GM18870 (cell line): ENCODE measurements around the gene NABP1.

Source experiments
- ATAC-seq: cut with Tn5 transposase; IDR thresholded peaks from one replicate; pipeline ENCODE4 v1.9.1; 2021; ENCODE audit warnings: moderate library complexity; ENCODE audit not compliant: unreplicated experiment

Gene NABP1

DNA sequence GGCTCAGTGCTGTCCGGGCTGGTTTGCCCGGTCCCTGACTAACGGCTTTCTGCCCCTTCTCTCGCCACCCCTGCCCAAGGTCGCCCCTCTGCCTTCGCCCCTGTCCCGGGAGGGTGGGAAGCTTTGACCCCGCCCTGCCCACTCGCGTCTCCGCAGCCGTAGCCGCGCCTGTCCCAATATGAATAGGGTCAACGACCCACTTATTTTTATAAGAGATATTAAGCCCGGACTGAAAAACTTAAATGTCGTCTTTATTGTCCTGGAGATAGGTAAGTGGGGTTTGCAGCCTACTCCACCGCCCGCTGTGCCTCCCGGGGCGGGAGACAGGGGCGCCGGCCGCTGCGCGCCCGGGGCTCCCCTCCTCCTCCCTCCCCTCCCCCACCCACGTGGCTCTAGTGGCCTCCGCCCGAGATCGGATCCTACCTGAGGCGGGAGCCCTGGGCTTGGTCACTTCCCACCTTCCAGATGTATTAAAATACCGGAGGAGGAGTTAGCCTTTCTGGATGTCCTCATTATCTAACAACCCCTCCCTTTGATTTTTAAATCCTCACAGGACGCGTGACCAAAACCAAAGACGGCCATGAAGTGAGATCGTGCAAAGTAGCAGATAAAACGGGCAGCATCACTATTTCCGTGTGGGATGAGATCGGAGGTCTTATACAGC is 633 bp downstream of the NABP1 start:
- peak; percentile 2 for ATAC-seq

DNA sequence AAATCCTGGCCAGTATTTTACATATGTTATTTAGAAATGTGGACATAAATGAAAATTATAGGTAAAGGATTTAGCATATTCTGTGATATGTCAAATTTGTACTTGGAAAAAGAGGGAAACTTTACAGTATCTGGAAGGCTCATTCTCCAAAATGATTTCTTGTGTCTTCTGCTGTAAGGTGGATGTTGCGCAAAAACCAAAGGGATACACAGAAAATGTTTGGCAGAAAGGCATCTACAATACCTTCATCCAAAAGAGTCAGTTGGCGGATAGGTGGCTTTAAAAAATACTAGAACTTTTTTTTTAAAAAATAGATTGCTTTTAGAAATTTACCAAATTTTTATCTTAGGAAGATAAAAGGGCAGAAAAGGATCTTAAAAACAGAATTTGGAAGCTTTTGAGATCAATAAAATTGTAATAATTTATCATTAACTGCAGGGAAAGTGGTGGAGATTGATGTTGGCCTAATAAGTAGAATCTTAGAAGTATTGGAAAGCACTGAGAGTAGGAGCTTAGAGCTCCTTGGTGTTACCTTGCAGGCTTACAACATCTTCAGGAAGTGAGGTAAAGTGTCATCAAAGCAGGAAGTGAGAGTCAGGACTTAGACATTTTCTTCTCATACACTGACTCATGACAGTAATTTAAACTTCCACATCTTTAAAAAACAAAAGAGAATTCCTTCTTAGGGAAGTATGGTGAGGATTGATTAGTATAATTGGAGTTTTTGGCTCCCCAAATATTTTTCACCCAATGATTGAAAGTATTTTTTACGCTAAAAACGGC is 2.1 kb downstream of the NABP1 start:
- ATAC-seq, result peak; percentile 34

DNA sequence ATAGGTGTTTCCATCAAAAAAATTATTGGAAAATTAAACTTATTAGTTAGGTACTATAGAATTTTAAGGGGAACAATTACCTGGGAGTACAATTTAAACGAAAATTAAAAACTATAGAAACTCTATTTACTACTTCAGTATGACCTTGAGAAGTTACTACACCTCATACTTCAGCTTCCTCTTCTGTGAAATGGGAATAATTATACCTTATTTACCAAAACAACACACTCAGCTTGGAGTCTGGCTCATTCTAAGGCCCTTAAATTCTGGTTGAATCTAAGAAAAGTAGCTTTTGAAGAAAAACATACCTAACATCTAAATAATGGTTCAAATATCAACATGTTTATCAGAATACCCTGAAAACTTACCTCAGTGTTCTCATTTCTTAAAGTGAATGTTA is 2.7 kb downstream of the NABP1 start:
- ATAC-seq, result no peak

DNA sequence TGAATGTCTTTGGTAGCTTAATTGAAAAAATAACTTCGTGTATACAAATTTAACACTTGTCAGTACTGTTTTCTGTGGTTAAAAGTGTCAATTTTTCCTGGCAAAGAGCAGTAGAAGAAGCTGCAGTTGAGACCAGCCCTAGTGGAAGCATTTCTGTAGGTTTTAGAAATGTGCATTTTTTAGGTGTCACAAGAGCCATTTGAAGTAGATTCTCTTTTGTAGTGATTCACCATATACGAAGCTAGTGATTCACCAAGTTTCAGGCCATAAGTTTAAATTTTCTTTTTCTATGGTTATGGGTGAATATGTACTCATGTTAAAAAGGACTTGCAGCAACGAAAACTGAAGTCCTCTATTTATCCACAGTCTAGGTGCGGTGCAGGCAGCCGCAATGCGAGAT is 4.2 kb downstream of the NABP1 start:
- no peak for ATAC-seq

DNA sequence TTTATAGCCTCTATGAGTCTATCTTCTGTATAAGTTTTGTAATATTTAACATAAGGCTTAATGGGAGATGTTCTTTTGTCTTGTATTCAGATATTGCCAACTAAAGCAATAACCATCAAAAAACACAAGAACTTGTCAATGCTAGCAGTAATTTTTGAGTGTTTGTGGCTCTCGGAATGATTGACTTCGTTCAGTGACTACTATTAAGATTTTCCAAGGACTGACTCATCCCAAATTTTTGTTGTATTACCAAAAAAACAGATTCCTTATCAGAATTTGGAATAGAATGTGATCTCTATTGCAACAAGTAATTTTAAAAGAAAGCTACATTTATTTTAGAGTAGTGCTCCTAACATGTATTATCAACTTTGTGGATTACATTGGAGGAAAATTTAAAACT is 8.1 kb downstream of the NABP1 start:
- no peak for ATAC-seq

DNA sequence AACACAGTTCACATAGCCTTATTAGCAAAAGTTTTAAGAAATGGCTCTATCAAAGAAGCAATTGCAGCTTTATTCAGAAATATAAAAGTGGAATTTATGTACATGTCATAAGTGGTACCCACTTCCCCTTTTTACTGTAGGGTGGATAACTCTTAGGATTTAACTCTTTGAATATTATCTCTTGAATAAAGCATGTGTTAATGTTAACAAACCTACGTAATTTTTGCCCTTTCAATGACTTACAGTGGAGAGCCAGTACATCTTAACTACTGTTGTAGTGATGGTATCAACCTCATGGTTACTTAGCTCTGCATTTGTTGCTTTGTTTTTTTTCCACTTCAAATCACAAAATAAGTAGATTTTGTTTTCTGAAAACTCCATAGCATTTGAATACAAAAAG is 8.8 kb downstream of the NABP1 start:
- no peak for ATAC-seq

DNA sequence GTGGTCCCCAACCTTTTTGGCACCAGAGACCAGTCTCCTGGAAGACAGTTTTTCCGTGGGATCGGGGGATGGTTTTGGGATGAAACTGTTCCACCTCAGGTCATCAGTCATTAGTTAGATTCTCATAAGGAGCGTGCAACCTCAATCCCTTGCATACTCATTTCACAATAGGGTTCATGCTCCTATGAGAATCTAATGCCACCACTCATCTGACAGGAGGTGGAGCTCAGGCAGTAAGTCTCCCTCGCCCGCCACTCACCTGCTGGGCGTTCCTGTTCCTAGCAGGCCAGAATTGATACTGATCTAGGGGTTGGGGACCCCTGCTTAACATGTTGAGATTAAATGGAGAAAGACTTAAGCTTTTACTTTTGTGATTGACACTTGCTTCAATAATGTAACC is 9.9 kb downstream of the NABP1 start:
- ATAC-seq, result no peak

DNA sequence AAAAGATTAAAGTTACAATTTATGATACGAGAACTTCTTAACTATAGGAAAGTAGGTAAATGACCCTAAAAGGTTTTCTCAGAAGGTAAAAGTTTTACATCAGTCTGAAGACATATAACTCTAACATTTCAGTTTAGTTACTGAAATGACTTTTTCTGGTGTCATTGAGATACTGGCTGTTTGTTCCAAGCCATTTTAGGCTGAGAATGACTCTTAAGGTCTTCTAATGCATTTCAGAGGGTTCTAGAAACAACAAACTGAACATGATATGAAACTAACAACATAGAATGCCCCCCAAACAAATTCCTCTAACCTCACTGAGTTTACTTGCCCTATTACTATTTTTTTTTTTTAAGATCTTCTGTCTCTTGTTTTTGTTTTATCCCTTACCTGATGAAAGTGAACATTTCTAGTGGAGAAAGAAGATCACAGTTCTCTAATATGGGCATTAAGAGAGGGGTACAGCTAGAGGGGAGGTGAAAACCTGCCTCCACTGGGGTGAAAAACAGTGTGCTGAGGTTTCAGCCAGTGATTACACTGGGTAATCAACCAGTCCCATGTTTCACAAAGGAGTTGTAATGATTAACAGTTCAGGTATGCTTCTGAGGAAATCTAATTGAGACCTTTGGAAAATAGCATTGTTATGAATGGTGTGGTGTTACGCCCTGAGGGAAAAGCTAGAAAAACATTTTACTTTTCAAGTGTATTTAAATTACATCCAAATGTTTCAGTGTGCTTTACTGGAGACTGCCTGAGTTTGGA is 11.2 kb downstream of the NABP1 start:
- no peak for ATAC-seq

DNA sequence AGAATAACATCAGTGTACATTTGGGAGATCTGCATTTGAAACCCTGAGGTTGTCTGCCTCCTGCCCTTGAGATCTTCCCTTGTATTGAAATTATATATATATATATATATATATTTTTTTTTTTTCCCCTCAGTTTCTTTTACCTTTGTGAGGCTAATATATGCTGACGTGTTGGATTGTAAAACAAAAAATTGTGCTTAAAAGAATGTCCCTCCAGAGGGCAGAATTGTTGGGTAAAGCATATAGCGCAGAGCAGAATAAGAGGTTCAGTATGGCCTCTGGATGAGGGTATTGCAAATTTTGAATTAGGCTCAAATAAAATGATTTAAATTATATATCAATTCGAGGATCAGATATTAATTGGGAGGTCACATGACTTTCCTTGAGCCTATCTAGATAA is 12.4 kb downstream of the NABP1 start:
- ATAC-seq, result no peak

DNA sequence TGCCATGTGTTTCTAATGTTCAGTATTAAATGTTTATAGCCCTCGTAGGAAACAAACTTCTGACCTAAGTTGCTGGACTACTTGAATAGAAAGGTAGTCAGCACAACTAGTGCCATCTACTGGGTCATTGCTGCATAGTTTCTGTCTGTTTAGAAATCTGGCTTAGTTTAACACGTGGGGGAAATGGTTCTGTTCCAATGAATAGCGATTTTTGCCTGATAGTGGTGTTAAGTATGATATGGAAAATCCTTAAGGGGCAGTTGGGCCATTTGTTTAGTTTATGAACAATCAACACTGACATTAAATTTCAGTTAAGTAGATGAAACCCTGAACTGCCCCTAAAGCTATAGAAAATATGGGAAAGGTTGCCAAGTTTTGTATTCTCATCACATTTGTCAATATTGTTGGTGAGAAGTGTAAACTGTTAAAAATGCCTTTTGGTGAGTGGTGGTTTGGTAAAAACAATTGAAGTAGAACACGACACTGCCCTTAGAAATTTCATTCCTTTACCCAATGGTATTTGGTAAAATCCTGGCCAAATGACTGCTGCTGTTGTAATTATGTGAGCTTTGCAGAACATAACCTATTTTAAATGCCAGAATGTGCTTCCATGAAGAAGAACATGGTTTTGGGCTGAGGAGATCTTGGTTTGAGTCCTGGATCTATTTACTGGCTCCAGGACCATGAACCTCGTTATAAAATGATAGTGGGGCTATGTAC is 13.2 kb downstream of the NABP1 start:
- peak; percentile 75 for ATAC-seq

DNA sequence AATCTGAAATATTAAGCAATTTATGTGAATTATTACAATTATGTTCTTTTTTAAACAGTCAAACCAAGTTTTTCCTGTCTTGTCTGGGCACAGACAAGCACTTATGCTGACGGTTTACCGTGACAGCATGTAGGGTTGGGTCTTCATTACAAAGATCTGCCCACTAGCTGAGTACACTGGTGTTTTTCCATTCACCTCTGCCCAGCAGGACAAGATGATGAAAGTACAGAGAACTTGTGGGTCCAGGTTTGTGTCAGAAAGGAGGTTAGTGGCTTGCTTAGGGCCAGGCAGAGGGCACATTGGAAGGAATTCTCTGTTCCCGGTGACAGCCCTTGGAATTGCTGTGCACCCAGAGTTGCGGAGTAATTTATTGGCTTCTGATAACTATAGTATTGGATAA is 14.0 kb downstream of the NABP1 start:
- ATAC-seq, result no peak

DNA sequence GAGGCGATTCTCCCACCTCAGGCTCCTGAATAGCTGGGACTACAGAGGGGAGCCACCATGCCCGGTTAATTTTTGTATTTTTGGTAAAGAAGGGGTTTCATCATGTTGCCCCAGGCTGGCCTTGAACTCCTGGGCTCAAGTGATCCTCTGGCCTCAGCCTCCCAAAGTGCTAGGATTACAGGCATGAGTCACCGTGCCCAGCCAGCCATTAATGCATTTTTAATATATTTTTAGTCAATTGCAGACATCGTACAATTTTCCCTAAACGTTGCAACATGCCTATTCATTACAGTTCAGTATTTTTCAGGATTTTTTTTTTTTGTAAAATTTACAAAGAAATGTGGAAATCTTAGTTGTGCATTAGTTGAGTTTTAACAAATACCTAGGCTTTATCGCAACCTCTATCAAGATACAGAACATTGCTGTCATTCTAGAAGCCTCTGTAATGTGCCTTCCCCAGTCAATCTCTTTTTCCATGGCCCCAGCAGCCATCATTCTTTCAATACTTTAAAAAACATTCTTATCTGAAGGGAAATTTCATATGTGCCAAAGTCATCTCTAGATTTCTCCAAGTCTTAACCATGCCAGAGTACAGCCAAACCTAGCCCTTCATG is 14.7 kb downstream of the NABP1 start:
- no peak for ATAC-seq

DNA sequence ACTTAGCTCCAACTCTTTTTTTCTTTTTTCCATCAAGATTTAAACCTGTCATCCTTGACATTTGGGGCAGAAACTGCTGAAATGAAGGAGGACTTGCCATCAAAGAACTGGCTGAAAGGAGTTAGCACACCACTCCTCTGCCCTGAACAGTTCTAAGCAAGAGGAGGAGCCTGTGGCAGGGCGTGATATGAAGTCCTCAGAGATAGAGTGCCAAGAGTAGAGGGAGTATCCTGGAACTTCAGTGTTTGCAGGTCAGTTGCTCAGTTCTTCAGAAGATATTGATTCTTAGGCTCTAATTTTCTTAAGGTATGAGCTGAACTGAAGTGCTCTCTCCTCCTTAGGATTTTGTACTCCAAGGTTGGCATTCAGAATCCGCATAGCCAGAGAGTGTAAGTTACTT is 15.2 kb downstream of the NABP1 start:
- no peak for ATAC-seq

DNA sequence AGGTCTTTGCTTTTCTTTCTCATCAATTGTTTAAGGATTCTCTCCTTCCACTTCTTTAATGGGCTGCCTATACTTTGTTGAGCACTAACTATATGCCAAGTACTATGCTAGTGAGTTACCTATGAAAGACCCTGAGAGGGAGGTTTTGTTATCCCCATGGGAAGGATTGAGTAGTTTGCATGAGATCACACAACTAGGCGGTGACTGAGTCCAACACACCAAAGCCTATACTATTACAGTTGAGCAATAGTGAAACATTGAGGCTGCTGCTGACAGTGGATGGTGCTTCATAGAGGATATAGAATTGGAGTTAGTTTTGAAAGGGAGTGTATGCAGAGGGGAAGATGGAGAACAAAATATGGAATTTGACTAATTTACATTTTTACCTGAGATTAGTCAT is 15.8 kb downstream of the NABP1 start:
- peak; percentile 47 for ATAC-seq

DNA sequence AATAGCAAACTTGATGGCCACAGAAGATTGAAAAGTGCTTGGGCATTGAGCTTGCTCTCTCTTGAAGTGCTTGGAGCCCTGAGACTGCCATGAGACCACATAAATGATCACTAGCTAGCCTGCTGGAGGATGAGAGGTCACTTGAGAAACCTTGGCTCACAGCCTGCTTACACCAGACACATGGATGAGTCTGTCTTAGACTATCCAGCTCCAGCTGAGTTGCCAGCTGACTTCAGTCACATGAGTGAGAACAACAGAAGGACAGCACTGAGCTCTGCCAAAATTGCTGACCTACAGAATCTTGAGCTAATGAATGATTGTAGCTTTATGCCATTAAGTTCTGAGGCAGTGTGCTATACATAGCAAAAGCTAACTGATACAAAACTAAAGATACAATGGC is 18.1 kb downstream of the NABP1 start:
- no peak for ATAC-seq

DNA sequence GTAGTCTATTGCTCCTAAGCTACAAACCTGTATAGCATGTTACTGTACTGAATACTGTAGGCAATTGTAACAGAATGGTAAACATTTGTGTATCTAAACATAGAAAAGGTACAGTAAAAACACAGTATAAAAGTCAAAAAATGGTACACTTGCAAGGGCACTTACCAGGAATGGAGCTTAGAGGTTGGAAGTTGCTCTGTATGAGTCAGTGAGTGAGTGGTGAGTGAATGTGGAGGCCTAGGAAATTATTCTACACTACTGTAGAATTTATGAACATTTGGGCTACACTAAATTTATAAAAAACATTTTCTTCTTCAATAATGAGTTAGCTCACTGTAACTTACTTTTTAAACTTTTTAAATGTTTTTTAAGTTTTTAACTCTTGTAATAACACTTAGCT is 19.0 kb downstream of the NABP1 start:
- ATAC-seq, result no peak

DNA sequence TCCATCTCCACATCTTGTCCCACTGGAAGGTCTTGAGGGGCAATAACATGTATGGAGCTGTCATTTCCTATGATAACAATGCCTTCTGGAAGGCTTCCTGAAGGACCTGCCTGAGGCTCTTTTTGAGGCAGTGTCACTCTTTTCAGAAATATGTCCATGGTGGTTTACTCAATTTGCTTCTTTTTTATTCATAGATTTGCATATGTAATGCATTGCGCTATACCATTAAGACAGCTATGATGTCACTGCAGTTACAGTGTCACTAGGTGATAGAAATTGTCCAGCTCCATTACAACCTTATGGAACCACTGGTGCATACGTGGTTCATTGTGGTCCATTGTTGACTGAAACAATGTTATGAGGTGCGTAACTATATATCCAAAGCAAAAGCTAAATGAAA is 19.9 kb downstream of the NABP1 start:
- no peak for ATAC-seq

DNA sequence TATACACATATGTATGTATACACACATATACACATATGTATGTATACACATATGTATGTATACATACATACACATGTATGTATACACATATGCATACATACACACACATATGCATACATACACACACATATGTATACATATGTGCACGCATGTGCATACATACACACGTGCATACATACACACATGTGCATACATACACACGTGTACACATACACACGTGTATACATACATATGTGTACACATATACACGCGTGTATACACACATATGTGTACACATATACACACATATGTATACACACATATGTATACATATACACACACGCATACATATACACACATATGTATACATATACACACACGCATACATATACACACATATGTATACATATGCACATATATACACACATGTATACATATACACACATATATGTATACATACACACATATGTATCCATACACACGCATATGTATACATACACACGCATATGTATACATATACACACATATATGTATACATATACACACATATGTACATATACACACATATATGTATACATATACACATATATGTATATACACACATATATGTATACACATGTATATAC is 21.5 kb downstream of the NABP1 start:
- no peak for ATAC-seq

DNA sequence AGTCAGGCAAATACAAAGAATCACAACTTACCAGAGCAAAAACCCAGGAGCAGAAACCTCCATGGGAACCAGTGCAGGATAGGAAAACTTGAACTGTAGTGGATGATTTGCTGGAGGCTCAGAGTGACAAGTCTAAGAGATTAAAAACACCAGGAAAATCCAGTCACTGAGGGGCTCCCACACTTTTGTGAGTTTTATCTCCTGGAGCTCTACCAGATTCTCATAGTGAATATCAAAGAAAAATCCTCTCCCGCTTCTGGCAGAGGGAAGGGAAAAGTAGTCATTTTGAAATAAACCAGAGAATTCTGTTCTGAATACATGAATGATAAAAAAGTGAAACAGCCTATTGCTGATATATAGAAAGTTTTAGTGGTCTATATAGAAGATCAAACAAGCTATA is 23.1 kb downstream of the NABP1 start:
- ATAC-seq, result no peak

DNA sequence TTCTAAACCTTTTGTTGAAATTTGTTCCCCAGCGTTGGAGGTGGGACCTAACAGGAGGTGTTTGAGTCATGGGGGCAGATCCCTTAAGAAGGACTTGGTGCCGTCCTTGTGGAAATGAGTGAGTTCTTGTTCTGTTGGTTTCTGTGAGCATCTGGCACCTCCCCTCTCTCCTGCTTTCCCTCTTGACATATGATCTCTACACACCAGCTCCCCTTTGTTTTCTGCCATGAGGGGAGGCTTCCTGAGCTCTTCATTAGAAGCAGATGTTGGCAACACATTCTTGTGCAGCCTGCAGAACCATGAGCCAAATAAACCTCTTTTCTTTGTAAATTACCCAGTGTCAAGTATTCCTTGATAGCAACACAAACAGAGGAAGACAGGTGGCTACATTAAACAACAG is 23.8 kb downstream of the NABP1 start:
- no peak for ATAC-seq
